Measurements from ENCODE around the gene ACTRT2.

The ACTRT2 gene
- total RNA-seq: 0 reads per million in 4 donors

GRCh38 chr1:3021233-3021671 is at the start of gene ACTRT2:
Gene ACTRT2 (plus strand): TSS chr1:3021467. CDS start chr1:3021687, 220 bp downstream.
- no peak for DNase-seq

- no peak for DNase-seq
Measured at GRCh38 chr1:2971609-2972008, 49.7 kb upstream of the ACTRT2 start.

- no peak for DNase-seq
Measured at GRCh38 chr1:2972011-2972878, 49.0 kb upstream of the ACTRT2 start.

DNA sequence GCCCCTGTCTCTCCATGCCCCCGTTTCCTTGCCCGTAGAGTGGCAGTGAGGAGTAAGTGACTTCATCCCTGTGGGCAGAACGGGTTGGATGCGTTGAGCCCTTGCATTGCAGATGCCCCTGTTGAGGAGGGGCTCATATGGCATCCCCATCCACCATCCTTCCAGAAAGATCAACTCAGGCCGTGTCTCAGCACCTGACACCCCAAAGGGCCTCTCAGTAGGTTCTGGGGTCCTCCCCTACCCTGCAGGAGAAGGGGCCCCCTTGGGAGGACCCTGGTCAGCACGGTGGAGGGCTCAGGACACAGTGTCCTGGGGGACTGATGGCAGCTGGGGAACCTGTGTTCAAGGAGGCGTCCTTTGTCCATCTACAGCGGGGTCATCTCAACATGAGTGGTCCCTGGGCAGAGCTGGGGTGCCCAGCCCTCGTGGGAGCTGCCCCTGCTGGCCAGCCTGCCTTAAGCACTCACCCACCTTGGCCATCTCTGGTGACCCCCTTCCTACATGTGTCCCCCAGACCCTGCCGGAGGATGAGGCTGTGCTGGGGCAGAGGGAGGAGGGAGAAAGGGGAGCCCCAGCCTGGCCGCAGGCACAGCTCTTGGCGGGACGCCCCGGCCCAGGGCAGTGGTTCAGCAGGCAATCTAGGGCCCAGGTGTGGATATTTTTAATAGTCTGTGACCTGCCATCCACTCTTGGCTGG is 48.2 kb upstream of the ACTRT2 start:
- no peak for DNase-seq

GRCh38 chr1:2973601-2974593 is 47.4 kb upstream of the ACTRT2 start:
- no peak for DNase-seq

- no peak for DNase-seq
Measured at GRCh38 chr1:2974701-2975301, 46.5 kb upstream of the ACTRT2 start.

GRCh38 chr1:2975466-2976179 is 45.6 kb upstream of the ACTRT2 start:
- no peak for DNase-seq

DNA sequence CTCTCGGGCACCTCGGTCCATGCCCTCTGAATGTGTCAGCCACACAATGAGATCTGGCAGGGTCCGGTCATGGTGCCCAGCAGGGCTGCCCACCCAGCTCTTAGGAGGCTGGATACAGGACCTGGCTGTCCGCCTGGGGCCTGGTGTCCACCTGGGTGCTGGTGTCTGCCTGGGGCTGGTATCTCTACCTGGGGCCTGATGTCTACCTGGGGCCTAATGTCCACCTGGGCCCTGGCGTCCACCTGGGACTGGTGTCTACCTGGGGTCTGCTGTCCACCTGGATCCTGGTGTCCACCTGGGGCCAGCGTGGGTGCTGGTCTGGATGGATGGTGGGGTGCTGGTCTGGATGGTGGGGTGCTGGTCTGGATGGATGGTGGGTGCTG is 45.1 kb upstream of the ACTRT2 start:
- DNase-seq: no peak

GRCh38 chr1:2977886-2978611 is 43.2 kb upstream of the ACTRT2 start:
- no peak for DNase-seq

DNA sequence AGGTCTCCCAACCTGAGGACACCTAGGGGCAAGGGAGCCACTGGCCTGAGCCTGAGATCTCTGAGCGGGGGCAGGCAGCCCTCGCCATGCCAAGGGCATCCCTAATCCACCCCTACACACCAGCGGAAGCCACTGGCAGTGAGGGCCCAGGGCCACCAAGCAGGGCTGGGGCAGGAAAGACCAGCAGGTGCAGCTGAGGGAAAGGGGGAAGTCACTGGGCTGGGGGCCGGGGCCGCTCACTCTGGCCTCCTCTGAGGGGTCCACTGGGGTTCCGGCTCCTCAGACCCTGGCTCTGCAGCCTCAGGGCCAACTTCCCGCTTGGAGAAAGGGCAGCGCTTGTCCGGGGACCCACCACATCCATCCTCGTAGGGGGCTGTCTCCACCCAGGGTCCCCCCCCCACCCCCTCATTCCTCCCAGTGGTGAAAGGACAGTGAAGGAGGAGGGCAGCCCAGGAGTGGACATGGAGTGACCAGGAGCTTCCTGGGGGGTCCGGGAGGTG is 42.5 kb upstream of the ACTRT2 start:
- DNase-seq: no peak

GRCh38 chr1:2979191-2980072 is 41.8 kb upstream of the ACTRT2 start:
- no peak for DNase-seq

DNA sequence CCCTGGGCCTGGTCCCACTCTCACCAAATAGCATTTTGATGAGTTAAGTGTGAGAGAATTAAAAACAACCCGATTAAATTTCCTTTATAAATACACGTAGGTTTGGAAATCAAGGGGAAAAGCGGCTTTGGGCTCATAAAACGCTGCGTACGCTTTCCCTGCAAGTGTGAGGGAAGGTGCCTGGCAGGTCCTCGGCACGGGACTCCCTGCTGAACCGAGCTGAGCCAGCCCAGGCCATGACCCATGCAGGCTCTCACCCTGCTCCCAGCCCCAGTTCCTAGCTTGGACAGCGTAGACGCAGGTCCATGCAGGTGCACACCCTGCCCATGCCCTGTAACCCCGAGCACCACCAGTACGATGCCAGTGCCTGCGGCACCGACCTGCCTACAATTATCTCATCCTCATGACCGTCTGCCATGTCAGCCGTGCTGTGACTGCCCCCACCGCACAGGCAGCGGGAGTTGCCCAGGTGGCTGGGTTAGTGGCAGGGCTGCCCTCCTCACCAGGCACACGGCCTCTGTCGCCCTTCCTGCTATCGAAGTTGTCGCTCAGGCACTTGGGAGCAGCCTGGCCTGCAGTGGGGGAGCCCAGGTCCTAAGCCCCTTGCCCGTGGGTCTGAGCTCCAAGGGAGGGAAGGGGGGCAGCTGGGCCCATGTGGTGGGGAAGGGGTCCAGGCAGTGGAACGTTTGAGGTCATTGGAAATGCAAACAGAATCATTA is 41.0 kb upstream of the ACTRT2 start:
- no peak for DNase-seq

- no peak for DNase-seq
Measured at GRCh38 chr1:2980849-2981248, 40.4 kb upstream of the ACTRT2 start.

GRCh38 chr1:2981388-2981787 is 39.9 kb upstream of the ACTRT2 start:
- DNase-seq: no peak

DNA sequence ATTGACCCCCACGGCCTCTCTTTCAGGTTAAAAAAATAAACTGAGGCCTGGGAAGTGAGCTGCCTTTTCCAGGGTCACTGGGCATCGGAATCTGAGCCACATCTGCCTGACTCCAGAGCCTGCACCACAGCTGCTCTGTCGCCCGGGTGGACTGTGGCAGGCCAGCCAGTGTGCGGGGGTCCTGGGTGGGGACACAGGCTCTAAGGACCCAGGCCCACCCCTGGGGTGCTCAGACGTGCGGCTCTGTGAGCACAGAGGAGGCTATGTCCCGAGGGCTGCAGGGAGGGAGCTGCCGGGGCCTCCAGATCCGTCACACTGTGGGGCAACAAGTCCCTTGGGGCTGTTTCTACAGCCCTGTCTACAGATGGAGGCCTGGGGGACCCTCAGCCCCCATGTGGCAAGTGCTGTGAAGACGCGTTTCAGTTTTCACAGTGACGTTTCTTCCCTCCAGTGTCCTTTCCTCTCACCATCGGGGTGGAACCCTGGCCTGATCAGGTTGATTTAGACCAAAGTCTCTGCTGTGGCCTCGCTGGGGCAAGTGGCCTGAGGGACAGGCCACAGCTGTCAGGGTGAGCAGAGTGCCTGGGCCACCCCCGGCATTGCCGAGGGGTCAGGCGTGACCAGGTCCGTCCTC is 39.2 kb upstream of the ACTRT2 start:
- DNase-seq: no peak

DNA sequence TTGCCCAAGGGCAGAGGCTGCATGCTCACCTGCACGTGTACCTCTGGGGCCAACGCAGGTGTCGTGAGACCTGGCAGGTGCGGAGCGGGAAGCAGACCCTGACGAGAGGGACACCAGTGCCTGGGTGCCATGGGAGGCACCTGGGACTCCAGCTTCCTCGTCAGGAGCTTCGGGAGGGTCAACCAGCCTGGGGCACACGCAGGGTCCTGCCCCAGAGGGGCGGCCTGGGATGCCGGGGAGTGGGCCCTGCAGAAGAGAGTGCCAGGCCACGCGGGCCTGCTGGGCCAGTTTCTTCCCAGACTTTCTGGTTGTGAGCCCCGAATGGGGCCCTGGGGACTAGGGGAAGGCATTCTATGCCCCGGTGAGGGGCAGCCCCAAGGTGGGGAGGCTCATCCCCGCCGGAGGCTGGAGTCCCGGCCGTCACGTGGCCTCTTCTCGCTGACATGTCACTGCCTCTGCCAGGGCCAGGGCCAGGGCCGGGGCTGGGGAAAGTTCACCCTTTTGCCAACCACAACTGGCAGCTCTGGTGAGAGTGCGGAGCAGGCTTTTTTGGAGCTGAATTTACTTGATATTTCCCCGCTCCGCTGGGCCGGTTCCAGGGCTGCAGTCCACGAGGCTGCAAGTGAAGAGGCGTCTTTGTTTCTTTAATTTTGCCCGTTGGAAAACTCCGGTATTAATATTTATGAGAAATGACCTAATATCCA is 38.5 kb upstream of the ACTRT2 start:
- DNase-seq: no peak

DNA sequence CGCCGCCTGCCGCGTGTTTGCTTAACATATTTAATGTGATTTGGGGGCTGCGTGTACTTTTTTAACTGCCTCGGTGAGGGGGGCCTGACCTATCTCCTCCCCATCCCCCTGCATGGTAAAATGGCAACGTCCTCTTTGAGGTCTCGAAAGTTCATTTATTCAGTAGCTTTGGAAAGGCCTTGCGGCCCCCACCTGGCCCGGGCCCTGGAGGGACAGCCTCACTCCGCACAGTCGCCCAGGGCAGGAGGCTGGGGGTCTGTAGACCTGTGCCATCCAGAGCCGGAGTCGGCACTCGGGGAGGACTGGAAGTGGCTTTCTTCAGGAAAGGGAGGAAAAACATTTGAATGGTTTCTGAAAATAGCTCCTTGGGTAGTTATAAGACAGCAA is 38.0 kb upstream of the ACTRT2 start:
- DNase-seq: no peak
